T-helper 1 cell (primary cell): ENCODE data around the gene DAZ1.
"Not testable (repeated sequence)": the region's sequence is repeated elsewhere in the genome, so short reads cannot be mapped to it uniquely, and the experiment has no call there.

ENCODE experiments used
- DNase-seq, 5 donors: peaks; one replicate each; pipeline ENCODE4 v3.0.0-alpha.2; 2012 to 2020
- total RNA-seq, 4 donors: gene quantifications; one replicate each; lab custom pipeline; 2026; lab: John Stamatoyannopoulos, UW

Gene DAZ1, protein sequence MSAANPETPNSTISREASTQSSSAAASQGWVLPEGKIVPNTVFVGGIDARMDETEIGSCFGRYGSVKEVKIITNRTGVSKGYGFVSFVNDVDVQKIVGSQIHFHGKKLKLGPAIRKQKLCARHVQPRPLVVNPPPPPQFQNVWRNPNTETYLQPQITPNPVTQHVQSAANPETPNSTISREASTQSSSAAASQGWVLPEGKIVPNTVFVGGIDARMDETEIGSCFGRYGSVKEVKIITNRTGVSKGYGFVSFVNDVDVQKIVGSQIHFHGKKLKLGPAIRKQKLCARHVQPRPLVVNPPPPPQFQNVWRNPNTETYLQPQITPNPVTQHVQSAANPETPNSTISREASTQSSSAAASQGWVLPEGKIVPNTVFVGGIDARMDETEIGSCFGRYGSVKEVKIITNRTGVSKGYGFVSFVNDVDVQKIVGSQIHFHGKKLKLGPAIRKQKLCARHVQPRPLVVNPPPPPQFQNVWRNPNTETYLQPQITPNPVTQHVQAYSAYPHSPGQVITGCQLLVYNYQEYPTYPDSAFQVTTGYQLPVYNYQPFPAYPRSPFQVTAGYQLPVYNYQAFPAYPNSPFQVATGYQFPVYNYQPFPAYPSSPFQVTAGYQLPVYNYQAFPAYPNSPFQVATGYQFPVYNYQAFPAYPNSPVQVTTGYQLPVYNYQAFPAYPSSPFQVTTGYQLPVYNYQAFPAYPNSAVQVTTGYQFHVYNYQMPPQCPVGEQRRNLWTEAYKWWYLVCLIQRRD
- total RNA-seq: 0 reads per million in 4 donors

DNA sequence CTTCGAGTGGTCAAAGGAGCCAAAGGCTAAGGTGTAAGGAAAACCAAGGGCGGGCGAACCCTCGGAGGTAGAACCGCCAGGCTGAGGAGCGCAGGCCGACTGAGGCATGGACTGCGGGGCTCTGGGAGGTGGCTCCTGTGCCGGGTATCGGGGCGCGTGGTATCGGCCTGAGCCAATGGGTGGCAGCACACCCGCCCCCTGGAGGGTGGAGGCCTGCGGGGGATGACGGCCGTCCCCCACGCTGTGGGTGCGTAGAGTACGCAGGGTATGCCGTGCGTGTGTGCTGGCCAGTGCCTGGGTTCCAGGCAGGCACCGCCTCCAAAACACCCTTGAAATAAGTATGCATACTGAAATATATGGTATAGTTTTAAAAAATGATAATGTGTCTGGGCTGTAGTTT lies at the start of gene DAZ1:
Gene DAZ1, minus strand, starts transcription at position 101 of the 400 bp plus-strand sequence. CDS start 208 bp downstream, outside the sequence.
- not testable (repeated sequence) for DNase-seq

DNA sequence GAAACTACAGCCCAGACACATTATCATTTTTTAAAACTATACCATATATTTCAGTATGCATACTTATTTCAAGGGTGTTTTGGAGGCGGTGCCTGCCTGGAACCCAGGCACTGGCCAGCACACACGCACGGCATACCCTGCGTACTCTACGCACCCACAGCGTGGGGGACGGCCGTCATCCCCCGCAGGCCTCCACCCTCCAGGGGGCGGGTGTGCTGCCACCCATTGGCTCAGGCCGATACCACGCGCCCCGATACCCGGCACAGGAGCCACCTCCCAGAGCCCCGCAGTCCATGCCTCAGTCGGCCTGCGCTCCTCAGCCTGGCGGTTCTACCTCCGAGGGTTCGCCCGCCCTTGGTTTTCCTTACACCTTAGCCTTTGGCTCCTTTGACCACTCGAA lies 20.4 kb upstream of the DAZ1 start, which contains the start of gene DAZ2:
Gene DAZ2, plus strand, starts transcription at position 301 of the 400 bp plus-strand sequence. CDS start 208 bp downstream, outside the sequence.
- not testable (repeated sequence) for DNase-seq

DNA sequence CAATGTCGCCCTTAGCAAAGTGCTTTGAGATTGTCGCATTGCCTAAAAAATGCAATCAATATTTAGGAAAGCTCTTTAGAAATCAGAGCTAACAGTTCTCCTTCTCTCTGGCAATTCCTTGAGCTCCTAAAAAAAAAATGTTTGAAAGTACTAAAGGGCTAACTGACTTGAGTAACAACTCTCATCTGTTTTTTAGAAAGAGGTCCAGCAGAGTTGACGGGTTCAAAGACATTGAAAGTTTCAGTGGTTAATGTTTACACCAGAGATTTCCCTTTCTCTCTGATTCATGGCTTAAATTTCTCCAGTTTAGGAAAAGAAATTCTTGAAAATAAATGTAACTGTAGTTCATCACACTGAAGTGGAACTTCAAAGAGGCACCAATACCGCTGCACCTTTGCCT lies 11.9 kb upstream of the DAZ1 start:
- not testable (repeated sequence) for DNase-seq

DNA sequence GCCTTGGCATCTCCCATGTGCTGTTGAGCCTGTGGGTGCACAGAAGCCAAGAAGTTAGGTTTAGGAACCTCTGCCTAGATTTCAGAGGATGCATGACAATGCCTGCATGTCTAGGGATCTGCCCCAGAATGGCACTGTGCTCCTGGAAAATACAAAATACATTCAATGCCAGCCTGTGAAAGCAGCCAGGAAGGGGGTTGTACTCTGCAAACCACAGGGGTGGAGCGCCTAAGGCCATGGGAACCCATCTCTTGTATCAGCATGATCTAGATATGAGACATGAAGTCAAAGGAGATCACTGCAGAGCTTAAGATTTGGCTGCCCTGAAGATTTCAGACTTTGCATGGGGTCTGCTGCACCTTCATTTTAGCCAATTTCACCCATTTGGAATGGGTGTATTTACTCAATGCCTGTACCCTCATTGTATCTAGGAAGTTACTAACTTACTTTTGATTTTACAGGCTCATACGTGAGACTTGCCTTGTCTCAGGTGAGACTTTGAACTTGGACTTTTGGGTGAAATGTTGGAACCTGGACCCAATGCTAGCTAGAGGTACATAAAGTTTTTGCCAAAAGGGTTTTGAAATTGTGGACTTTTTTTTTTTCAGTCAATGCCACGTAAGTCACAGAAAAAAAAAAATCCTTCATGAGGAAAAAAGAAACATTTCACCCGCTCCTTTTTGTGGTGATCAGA lies 11.1 kb upstream of the DAZ1 start:
- DNase-seq: not testable (repeated sequence)

DNA sequence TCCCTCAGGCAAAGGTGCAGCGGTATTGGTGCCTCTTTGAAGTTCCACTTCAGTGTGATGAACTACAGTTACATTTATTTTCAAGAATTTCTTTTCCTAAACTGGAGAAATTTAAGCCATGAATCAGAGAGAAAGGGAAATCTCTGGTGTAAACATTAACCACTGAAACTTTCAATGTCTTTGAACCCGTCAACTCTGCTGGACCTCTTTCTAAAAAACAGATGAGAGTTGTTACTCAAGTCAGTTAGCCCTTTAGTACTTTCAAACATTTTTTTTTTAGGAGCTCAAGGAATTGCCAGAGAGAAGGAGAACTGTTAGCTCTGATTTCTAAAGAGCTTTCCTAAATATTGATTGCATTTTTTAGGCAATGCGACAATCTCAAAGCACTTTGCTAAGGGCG lies 8.6 kb upstream of the DAZ1 start:
- DNase-seq: not testable (repeated sequence)
